GM23338 (cell line): ENCODE measurements around the gene CTDSP1. TPM values are rescaled to one million over a fixed set of nuclear protein-coding genes. Genes with fewer than 3 reads are reported as not detected.
A peak's percentile ranks its signal among the peaks of the same experiment; 100 is the strongest.

Experiments
- ATAC-seq: fragments of 200-7000 bp; cut with Tn5 transposase; 3 replicates; pipeline ENCODE4 v1.9.1; 2020
- DNase-seq: peaks from one replicate; pipeline ENCODE4 v3.0.0-alpha.2; 2015; ENCODE audit warnings: low spot score
- H2AFZ ChIP-seq: fragments of 200-600 bp; sonication (generic); 2 replicates; pipeline ENCODE4 v1.8.0; 2016; ENCODE audit warnings: antibody characterized with exemption, mild to moderate bottlenecking, moderate library complexity
- H3F3A ChIP-seq: fragments of 200-600 bp; sonication (generic); replicated peaks from 2 replicates; pipeline ENCODE4 v1.8.0; 2017; ENCODE audit warnings: antibody characterized with exemption, mixed run types, low read depth
- H3K27ac ChIP-seq: fragments of 200-600 bp; sonication (generic); 2 replicates; pipeline ENCODE4 v1.6.1; 2016; ENCODE audit warnings: low read depth
- H3K27me3 ChIP-seq: fragments of 200-600 bp; sonication (generic); 2 replicates; pipeline ENCODE4 v1.8.0; 2016; ENCODE audit warnings: mild to moderate bottlenecking, mixed run types, moderate library complexity; ENCODE audit not compliant: insufficient read depth
- H3K36me3 ChIP-seq: fragments of 200-600 bp; sonication (generic); 2 replicates; pipeline ENCODE4 v1.8.0; 2016; ENCODE audit warnings: mild to moderate bottlenecking; ENCODE audit not compliant: insufficient read depth
- H3K4me1 ChIP-seq: fragments of 200-600 bp; sonication (generic); 2 replicates; pipeline ENCODE4 v1.8.0; 2016; ENCODE audit warnings: mild to moderate bottlenecking, moderate library complexity; ENCODE audit not compliant: insufficient read depth
- H3K4me2 ChIP-seq: fragments of 200-600 bp; sonication (generic); 2 replicates; pipeline ENCODE4 v1.7.1; 2017; ENCODE audit warnings: mixed run types
- H3K4me3 ChIP-seq: fragments of 200-600 bp; sonication (generic); 2 replicates; pipeline ENCODE4 v1.6.1; 2016; ENCODE audit warnings: mixed run types
- H3K79me2 ChIP-seq: fragments of 200-600 bp; sonication (generic); replicated peaks from 2 replicates; pipeline ENCODE4 v1.8.0; 2017; ENCODE audit warnings: mild to moderate bottlenecking; ENCODE audit not compliant: insufficient read depth
- H3K9me2 ChIP-seq: fragments of 200-600 bp; sonication (generic); 2 replicates; pipeline ENCODE4 v1.8.0; 2017; ENCODE audit not compliant: insufficient read depth
- H4K20me1 ChIP-seq: fragments of 200-600 bp; sonication (generic); replicated peaks from 2 replicates; pipeline ENCODE4 v1.8.0; 2017; ENCODE audit warnings: mild to moderate bottlenecking; ENCODE audit not compliant: insufficient read depth
- H3K27ac Mint-ChIP-seq: 2 replicates; pipeline ENCODE4 v1.8.0; 2020; ENCODE audit warnings: inconsistent platforms, mild to moderate bottlenecking, moderate library complexity, mixed read lengths
- H3K27me3 Mint-ChIP-seq: 3 replicates; pipeline ENCODE4 v1.8.0; 2022; ENCODE audit warnings: low read depth, mild to moderate bottlenecking, moderate library complexity, mixed read lengths, inconsistent platforms; ENCODE audit not compliant: insufficient read depth, poor library complexity
- H3K36me3 Mint-ChIP-seq: 3 replicates; pipeline ENCODE4 v1.8.0; 2021; ENCODE audit warnings: low read depth, mild to moderate bottlenecking, inconsistent platforms, moderate library complexity, mixed read lengths
- H3K4me1 Mint-ChIP-seq: 3 replicates; pipeline ENCODE4 v1.8.0; 2020; ENCODE audit warnings: mild to moderate bottlenecking, inconsistent platforms, mixed read lengths
- H3K4me3 Mint-ChIP-seq: 3 replicates; pipeline ENCODE4 v1.8.0; 2021; ENCODE audit warnings: moderate library complexity, mild to moderate bottlenecking, inconsistent platforms, mixed read lengths
- H3K9me3 Mint-ChIP-seq: 3 replicates; pipeline ENCODE4 v1.8.0; 2020; ENCODE audit warnings: moderate library complexity, mild to moderate bottlenecking, inconsistent platforms, mixed read lengths
- CREB1 ChIP-seq: fragments of 250-450 bp; sonication (Bioruptor Pico); IDR thresholded peaks from 2 replicates; pipeline ENCODE4 v1.5.0; 2020; ENCODE audit warnings: low read depth, mild to moderate bottlenecking, moderate library complexity
- EZH2 ChIP-seq: fragments of 200-600 bp; sonication (generic); IDR thresholded peaks from one replicate; pipeline ENCODE4 v1.8.0; 2017; ENCODE audit warnings: antibody characterized with exemption, mild to moderate bottlenecking, low read depth; ENCODE audit not compliant: unreplicated experiment
- EZH2phosphoT487 ChIP-seq: fragments of 200-600 bp; sonication (generic); IDR thresholded peaks from one replicate; pipeline ENCODE4 v1.8.1; 2018; ENCODE audit warnings: antibody characterized with exemption; ENCODE audit not compliant: unreplicated experiment
- JUNB ChIP-seq: IDR thresholded peaks from one replicate; pipeline ENCODE4 v1.6.1; 2016; ENCODE audit warnings: antibody characterized with exemption; ENCODE audit not compliant: unreplicated experiment
- NANOG ChIP-seq: IDR thresholded peaks from 2 replicates; pipeline ENCODE4 v1.6.1; 2016; ENCODE audit warnings: antibody characterized with exemption, borderline replicate concordance
- POLR2AphosphoS5 ChIP-seq: IDR thresholded peaks from 2 replicates; pipeline ENCODE4 v1.6.1; 2016; ENCODE audit warnings: antibody characterized with exemption, low read depth
- STAT1 ChIP-seq: IDR thresholded peaks from one replicate; pipeline ENCODE4 v1.6.1; 2016; ENCODE audit warnings: antibody characterized with exemption; ENCODE audit not compliant: unreplicated experiment
- ZNF114 ChIP-seq: fragments of 250-450 bp; sonication (Bioruptor Pico); IDR thresholded peaks from 2 replicates; pipeline ENCODE4 v1.5.0; 2020; ENCODE audit warnings: mild to moderate bottlenecking, moderate library complexity
- ZNF331 ChIP-seq: fragments of 250-450 bp; sonication (Bioruptor Pico); IDR thresholded peaks from 2 replicates; pipeline ENCODE4 v1.5.0; 2020; ENCODE audit warnings: low read depth, mild to moderate bottlenecking, moderate library complexity
- polyA plus RNA-seq: library from polyadenylated mRNA; unstranded; fragments of >200 nt; fragmentation: Nextera tagmentation; extraction: Ambion mirVana; gene quantifications from 2 replicates; pipeline ENCODE4 v1.2.1, GENCODE V29; 2016
- total RNA-seq: library from RNA; depleted of rRNA; stranded (reverse); fragments of >200 nt; shearing (Covaris generic); gene quantifications from 2 replicates; pipeline ENCODE4 v1.2.3, GENCODE V29; 2014
- TF ChIP-seq, protein P1 (sequence below), 2 experiments: fragments of 200-600 bp in 1 of 2; sonication (generic) in 1 of 2; conservative IDR thresholded peaks; 2 replicates each; pipeline versions ENCODE4 v1.5.1 to v1.6.1; 2016 to 2017; ENCODE audit warnings: antibody characterized with exemption in 2 of 2, low read depth in 2 of 2, mild to moderate bottlenecking in 2 of 2, moderate library complexity in 1 of 2
- TF ChIP-seq, protein P2 (sequence below): IDR thresholded peaks from 2 replicates; pipeline ENCODE4 v1.6.1; 2016; ENCODE audit warnings: antibody characterized with exemption
- TF ChIP-seq, protein P3 (sequence below): fragments of 250-450 bp; sonication (Bioruptor Pico); IDR thresholded peaks from 2 replicates; pipeline ENCODE4 v1.5.0; 2020; ENCODE audit warnings: mild to moderate bottlenecking, moderate library complexity
- TF ChIP-seq, protein P4 (sequence below): IDR thresholded peaks from one replicate; pipeline ENCODE4 v1.6.1; 2018; ENCODE audit warnings: antibody characterized with exemption; ENCODE audit not compliant: unreplicated experiment

Gene CTDSP1
- total and polyA plus RNA-seq, 2 experiments from 2014 or later: 6.7 to 21.8 TPM

DNA sequence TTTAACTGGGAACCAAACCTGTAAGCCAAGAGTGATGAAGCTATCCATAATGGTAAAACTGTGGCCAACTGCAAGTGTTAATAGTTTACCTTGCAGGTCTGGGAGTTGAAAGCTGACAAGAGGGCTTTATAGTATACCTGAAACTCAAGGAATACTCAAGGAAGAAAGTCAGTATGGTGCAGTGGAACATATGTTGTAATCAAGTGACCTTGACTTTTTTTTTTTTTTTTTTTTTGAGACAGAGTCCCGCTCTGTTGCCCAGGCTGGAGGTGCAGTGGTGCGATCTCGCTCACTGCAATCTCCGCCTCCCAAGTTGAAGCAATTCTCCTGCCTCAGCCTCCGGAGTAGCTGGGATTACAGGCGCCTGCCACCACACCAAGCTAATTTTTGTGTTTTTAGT lies 46.9 kb downstream of the CTDSP1 start:
- no peaks in the 10 kb centered on the region for H3K27me3 ChIP-seq
- no peaks in the 10 kb centered on the region for H3K9me3 Mint-ChIP-seq
- no peak overlapping the region for H2AFZ ChIP-seq
- no peaks in the 10 kb centered on the region for H3K9me2 ChIP-seq
- no peaks in the 10 kb centered on the region; the same call in none of the 2 replicates for H3K36me3 ChIP-seq
- peaks cover 7% of the 10 kb centered on the region; the same call in 2 of the 3 replicates for H3K4me1 Mint-ChIP-seq
- H3K36me3 Mint-ChIP-seq: peaks cover 18% of the 10 kb centered on the region
- H4K20me1 ChIP-seq: no peaks in the 10 kb centered on the region; the same call in 1 of the 2 replicates
- H3K4me1 ChIP-seq: 0 out of 2 replicates have a peak, but pooled peaks cover 6% of the 10 kb centered on the region
- no peak for TF ChIP-seq EZH2phosphoT487
- TF ChIP-seq JUNB: no peak
- no peak for TF ChIP-seq CREB1
- no peak for TF ChIP-seq STAT1
- TF ChIP-seq ZNF114: no peak
- TF ChIP-seq, protein P1, sequence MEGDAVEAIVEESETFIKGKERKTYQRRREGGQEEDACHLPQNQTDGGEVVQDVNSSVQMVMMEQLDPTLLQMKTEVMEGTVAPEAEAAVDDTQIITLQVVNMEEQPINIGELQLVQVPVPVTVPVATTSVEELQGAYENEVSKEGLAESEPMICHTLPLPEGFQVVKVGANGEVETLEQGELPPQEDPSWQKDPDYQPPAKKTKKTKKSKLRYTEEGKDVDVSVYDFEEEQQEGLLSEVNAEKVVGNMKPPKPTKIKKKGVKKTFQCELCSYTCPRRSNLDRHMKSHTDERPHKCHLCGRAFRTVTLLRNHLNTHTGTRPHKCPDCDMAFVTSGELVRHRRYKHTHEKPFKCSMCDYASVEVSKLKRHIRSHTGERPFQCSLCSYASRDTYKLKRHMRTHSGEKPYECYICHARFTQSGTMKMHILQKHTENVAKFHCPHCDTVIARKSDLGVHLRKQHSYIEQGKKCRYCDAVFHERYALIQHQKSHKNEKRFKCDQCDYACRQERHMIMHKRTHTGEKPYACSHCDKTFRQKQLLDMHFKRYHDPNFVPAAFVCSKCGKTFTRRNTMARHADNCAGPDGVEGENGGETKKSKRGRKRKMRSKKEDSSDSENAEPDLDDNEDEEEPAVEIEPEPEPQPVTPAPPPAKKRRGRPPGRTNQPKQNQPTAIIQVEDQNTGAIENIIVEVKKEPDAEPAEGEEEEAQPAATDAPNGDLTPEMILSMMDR (conservative IDR thresholded peaks at IDR 0.05; ENCODE audit: low read depth in 2 of 2): no peak
- TF ChIP-seq, protein P2, sequence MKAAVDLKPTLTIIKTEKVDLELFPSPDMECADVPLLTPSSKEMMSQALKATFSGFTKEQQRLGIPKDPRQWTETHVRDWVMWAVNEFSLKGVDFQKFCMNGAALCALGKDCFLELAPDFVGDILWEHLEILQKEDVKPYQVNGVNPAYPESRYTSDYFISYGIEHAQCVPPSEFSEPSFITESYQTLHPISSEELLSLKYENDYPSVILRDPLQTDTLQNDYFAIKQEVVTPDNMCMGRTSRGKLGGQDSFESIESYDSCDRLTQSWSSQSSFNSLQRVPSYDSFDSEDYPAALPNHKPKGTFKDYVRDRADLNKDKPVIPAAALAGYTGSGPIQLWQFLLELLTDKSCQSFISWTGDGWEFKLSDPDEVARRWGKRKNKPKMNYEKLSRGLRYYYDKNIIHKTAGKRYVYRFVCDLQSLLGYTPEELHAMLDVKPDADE: no peak
- no peak for TF ChIP-seq POLR2AphosphoS5
- no peak for TF ChIP-seq EZH2
- TF ChIP-seq ZNF331 (CRISPR knock-in tag): no peak
- TF ChIP-seq, protein P3, sequence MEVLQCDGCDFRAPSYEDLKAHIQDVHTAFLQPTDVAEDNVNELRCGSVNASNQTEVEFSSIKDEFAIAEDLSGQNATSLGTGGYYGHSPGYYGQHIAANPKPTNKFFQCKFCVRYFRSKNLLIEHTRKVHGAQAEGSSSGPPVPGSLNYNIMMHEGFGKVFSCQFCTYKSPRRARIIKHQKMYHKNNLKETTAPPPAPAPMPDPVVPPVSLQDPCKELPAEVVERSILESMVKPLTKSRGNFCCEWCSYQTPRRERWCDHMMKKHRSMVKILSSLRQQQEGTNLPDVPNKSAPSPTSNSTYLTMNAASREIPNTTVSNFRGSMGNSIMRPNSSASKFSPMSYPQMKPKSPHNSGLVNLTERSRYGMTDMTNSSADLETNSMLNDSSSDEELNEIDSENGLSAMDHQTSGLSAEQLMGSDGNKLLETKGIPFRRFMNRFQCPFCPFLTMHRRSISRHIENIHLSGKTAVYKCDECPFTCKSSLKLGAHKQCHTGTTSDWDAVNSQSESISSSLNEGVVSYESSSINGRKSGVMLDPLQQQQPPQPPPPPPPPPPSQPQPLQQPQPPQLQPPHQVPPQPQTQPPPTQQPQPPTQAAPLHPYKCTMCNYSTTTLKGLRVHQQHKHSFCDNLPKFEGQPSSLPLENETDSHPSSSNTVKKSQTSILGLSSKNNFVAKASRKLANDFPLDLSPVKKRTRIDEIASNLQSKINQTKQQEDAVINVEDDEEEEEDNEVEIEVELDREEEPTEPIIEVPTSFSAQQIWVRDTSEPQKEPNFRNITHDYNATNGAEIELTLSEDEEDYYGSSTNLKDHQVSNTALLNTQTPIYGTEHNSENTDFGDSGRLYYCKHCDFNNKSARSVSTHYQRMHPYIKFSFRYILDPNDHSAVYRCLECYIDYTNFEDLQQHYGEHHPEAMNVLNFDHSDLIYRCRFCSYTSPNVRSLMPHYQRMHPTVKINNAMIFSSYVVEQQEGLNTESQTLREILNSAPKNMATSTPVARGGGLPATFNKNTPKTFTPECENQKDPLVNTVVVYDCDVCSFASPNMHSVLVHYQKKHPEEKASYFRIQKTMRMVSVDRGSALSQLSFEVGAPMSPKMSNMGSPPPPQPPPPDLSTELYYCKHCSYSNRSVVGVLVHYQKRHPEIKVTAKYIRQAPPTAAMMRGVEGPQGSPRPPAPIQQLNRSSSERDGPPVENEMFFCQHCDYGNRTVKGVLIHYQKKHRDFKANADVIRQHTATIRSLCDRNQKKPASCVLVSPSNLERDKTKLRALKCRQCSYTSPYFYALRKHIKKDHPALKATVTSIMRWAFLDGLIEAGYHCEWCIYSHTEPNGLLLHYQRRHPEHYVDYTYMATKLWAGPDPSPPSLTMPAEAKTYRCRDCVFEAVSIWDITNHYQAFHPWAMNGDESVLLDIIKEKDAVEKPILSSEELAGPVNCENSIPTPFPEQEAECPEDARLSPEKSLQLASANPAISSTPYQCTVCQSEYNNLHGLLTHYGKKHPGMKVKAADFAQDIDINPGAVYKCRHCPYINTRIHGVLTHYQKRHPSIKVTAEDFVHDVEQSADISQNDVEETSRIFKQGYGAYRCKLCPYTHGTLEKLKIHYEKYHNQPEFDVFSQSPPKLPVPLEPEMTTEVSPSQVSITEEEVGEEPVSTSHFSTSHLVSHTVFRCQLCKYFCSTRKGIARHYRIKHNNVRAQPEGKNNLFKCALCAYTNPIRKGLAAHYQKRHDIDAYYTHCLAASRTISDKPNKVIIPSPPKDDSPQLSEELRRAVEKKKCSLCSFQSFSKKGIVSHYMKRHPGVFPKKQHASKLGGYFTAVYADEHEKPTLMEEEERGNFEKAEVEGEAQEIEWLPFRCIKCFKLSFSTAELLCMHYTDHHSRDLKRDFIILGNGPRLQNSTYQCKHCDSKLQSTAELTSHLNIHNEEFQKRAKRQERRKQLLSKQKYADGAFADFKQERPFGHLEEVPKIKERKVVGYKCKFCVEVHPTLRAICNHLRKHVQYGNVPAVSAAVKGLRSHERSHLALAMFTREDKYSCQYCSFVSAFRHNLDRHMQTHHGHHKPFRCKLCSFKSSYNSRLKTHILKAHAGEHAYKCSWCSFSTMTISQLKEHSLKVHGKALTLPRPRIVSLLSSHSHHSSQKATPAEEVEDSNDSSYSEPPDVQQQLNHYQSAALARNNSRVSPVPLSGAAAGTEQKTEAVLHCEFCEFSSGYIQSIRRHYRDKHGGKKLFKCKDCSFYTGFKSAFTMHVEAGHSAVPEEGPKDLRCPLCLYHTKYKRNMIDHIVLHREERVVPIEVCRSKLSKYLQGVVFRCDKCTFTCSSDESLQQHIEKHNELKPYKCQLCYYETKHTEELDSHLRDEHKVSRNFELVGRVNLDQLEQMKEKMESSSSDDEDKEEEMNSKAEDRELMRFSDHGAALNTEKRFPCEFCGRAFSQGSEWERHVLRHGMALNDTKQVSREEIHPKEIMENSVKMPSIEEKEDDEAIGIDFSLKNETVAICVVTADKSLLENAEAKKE (CRISPR knock-in tag): no peak
- no peak for TF ChIP-seq NANOG
- TF ChIP-seq, protein P4, sequence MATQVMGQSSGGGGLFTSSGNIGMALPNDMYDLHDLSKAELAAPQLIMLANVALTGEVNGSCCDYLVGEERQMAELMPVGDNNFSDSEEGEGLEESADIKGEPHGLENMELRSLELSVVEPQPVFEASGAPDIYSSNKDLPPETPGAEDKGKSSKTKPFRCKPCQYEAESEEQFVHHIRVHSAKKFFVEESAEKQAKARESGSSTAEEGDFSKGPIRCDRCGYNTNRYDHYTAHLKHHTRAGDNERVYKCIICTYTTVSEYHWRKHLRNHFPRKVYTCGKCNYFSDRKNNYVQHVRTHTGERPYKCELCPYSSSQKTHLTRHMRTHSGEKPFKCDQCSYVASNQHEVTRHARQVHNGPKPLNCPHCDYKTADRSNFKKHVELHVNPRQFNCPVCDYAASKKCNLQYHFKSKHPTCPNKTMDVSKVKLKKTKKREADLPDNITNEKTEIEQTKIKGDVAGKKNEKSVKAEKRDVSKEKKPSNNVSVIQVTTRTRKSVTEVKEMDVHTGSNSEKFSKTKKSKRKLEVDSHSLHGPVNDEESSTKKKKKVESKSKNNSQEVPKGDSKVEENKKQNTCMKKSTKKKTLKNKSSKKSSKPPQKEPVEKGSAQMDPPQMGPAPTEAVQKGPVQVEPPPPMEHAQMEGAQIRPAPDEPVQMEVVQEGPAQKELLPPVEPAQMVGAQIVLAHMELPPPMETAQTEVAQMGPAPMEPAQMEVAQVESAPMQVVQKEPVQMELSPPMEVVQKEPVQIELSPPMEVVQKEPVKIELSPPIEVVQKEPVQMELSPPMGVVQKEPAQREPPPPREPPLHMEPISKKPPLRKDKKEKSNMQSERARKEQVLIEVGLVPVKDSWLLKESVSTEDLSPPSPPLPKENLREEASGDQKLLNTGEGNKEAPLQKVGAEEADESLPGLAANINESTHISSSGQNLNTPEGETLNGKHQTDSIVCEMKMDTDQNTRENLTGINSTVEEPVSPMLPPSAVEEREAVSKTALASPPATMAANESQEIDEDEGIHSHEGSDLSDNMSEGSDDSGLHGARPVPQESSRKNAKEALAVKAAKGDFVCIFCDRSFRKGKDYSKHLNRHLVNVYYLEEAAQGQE: no peak
- no peak overlapping the region for H3K4me3 ChIP-seq
- H3K27ac ChIP-seq: peak overlapping the region; percentile 32; the same call in 1 of the 2 replicates
- no peaks in the 10 kb centered on the region for H3F3A ChIP-seq
- peaks cover 2% of the 10 kb centered on the region for H3K27me3 Mint-ChIP-seq
- DNase-seq: no peak
- ATAC-seq: no peak
- H3K79me2 ChIP-seq: no peaks in the 10 kb centered on the region
- no peak overlapping the region for H3K4me2 ChIP-seq
- H3K4me3 Mint-ChIP-seq: no peak overlapping the region
- H3K27ac Mint-ChIP-seq: no peak overlapping the region
